OCI-LY1 (cell line): ENCODE results near the gene CTIF.

Experiments
- H2AFZ ChIP-seq: fragments of 200-600 bp; sonication (generic), shearing (Covaris generic); 2 replicates; pipeline ENCODE4 v1.6.0; 2014; ENCODE audit warnings: antibody characterized with exemption, mild to moderate bottlenecking, low read length
- H3F3A ChIP-seq: fragments of 200-600 bp; sonication (generic), shearing (Covaris generic); 2 replicates; pipeline ENCODE4 v1.6.0; 2014; ENCODE audit warnings: mild to moderate bottlenecking, antibody characterized with exemption, low read length, moderate library complexity; ENCODE audit not compliant: insufficient read depth
- H3K27ac ChIP-seq: fragments of 200-600 bp; sonication (generic); 2 replicates; pipeline ENCODE4 v1.5.1; 2014; ENCODE audit warnings: low read length, mixed run types, mild to moderate bottlenecking, low read depth; ENCODE audit not compliant: poor library complexity, severe bottlenecking
- H3K27me3 ChIP-seq: fragments of 200-600 bp; sonication (generic); 2 replicates; pipeline ENCODE4 v1.6.0; 2014; ENCODE audit warnings: antibody characterized with exemption, mild to moderate bottlenecking, low read length, moderate library complexity; ENCODE audit not compliant: insufficient read depth
- H3K36me3 ChIP-seq: fragments of 200-600 bp; sonication (generic); 2 replicates; pipeline ENCODE4 v1.6.1; 2014; ENCODE audit warnings: mild to moderate bottlenecking, antibody characterized with exemption, low read length, moderate library complexity, mixed read lengths; ENCODE audit not compliant: insufficient read depth
- H3K4me1 ChIP-seq: fragments of 200-600 bp; sonication (generic); 2 replicates; pipeline ENCODE4 v1.5.1; 2014; ENCODE audit warnings: mild to moderate bottlenecking, low read length, moderate library complexity; ENCODE audit not compliant: insufficient read depth, severe bottlenecking
- H3K4me2 ChIP-seq: fragments of 200-600 bp; sonication (generic), shearing (Covaris generic); 2 replicates; pipeline ENCODE4 v1.6.1; 2014; ENCODE audit warnings: low read length
- H3K4me3 ChIP-seq: fragments of 200-600 bp; sonication (generic); 2 replicates; pipeline ENCODE4 v1.5.1; 2014; ENCODE audit warnings: low read length, low read depth, mild to moderate bottlenecking, mixed read lengths; ENCODE audit not compliant: poor library complexity, severe bottlenecking
- H3K79me2 ChIP-seq: fragments of 200-600 bp; shearing (Covaris generic); 2 replicates; pipeline ENCODE4 v1.6.1; 2016; ENCODE audit warnings: mixed run types, low read length, mixed read lengths; ENCODE audit not compliant: insufficient read depth
- H3K9ac ChIP-seq: fragments of 200-600 bp; sonication (generic), shearing (Covaris generic); 2 replicates; pipeline ENCODE4 v1.6.1; 2014; ENCODE audit warnings: mild to moderate bottlenecking, low read length, mixed read lengths
- H3K9me2 ChIP-seq: fragments of 200-600 bp; sonication (generic), shearing (Covaris generic); 2 replicates; pipeline ENCODE4 v1.6.1; 2014; ENCODE audit warnings: low read depth, mild to moderate bottlenecking, low read length, mixed read lengths
- H3K9me3 ChIP-seq: fragments of 200-600 bp; shearing (Covaris generic); 2 replicates; pipeline ENCODE4 v1.6.1; 2014; ENCODE audit warnings: low read length, mixed read lengths
- H4K20me1 ChIP-seq: fragments of 200-600 bp; sonication (generic), shearing (Covaris generic); 2 replicates; pipeline ENCODE4 v1.6.0; 2016; ENCODE audit warnings: mild to moderate bottlenecking, low read length; ENCODE audit not compliant: insufficient read depth
- EZH2 ChIP-seq: fragments of 200-600 bp; sonication (generic), shearing (Covaris generic); IDR thresholded peaks from 2 replicates; pipeline ENCODE4 v1.8.0; 2017; ENCODE audit warnings: borderline replicate concordance, mixed run types, mild to moderate bottlenecking, antibody characterized with exemption, low read length, moderate library complexity, mixed read lengths
- TF ChIP-seq, protein P1 (sequence below): fragments of 200-600 bp; sonication (generic), shearing (Covaris generic); IDR thresholded peaks from 2 replicates; pipeline ENCODE4 v1.5.1; 2017; ENCODE audit warnings: mild to moderate bottlenecking, antibody characterized with exemption, low read length, moderate library complexity, mixed read lengths

Gene CTIF

DNA sequence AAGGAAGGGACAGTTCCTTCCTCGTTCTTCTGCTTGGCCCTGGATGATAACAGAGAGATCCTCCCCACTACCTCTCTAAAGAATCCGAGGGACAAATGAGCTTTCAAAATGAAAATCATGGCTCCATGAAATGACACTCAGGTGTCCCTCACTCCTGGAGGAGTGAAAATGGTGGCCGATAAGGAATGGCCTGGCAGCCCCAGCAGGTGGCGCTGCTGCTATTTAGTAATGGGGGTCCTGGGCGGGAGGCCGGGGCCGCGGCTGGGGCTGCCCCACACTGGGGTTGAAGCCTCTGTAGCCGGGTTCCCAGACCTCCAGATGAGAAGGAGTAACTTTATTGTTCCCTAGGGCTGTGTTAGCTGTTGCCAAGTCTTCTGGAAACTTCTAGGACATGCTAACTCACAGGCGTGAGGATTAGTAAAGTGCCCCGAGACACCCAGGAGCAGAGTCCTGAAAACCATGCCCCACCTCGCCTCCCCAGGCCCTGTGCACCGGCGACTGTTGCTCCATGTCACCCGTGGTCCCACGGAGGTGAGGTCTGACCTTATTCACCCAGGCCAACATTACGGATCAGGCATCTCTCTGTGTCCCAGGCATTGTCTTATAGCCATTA is 138.0 kb downstream of the CTIF start:
- Histone ChIP-seq H3K4me3 (no peak overlapping the region), H3K79me2 (no peaks in the 10 kb centered on the region), H3F3A (no peaks in the 10 kb centered on the region), H4K20me1 (no peaks in the 10 kb centered on the region), H3K9me3 (no peaks in the 10 kb centered on the region), H3K4me1 (peaks cover 6% of the 10 kb centered on the region), H3K9me2 (no peaks in the 10 kb centered on the region), H3K36me3 (no peaks in the 10 kb centered on the region), H2AFZ (no peak overlapping the region), H3K9ac (no peak overlapping the region), H3K27me3 (no peaks in the 10 kb centered on the region), H3K27ac (no peak overlapping the region), H3K4me2 (no peak overlapping the region)
- TF ChIP-seq, protein P1, sequence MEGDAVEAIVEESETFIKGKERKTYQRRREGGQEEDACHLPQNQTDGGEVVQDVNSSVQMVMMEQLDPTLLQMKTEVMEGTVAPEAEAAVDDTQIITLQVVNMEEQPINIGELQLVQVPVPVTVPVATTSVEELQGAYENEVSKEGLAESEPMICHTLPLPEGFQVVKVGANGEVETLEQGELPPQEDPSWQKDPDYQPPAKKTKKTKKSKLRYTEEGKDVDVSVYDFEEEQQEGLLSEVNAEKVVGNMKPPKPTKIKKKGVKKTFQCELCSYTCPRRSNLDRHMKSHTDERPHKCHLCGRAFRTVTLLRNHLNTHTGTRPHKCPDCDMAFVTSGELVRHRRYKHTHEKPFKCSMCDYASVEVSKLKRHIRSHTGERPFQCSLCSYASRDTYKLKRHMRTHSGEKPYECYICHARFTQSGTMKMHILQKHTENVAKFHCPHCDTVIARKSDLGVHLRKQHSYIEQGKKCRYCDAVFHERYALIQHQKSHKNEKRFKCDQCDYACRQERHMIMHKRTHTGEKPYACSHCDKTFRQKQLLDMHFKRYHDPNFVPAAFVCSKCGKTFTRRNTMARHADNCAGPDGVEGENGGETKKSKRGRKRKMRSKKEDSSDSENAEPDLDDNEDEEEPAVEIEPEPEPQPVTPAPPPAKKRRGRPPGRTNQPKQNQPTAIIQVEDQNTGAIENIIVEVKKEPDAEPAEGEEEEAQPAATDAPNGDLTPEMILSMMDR: peak; percentile 93
- TF ChIP-seq EZH2: no peak

DNA sequence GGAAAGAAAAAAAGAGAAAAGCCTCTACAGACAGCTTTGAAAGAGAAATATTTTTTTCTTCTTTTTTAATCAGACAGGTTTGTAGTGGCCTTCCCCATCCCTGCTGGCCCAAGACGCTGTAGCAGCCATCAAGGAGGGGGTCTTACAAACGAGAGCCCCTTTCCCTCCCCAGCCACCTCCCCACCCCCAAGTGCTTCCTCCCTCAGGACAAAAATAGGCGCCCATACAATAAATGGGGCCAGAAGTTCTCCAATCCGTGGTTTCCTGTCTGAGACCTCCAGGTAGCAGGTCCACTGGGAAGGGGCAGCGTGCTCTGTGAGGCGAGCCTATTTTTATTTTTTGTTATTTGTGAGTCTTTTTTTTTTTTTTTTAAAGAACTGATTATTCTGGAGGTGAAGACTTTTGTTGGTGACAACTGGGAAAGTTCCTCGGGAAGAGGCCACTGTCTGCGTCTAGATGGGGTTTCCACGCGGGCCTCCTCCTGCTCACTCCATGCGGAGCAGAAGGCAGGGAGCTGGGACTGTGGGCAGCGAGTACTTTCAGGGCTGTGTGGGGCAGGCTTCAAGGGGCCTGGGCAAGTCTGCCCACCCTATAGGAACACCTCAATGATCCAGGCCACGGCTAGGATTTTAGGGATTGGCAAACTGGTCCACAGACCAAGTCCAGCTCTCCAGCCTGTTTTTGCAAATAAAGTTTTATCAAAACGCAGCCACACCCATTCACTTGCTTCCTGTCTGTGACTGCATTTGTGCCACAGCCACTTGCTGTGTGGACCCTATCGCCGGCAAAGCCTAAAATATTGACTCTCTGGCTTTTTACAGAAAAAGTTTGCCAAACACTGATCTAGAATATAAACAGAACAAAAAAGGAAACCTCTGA is 139.6 kb downstream of the CTIF start:
- H3K9me2 ChIP-seq: no peaks in the 10 kb centered on the region
- no peak overlapping the region for H3K27ac ChIP-seq
- no peaks in the 10 kb centered on the region for H3K9me3 ChIP-seq
- H3F3A ChIP-seq: no peaks in the 10 kb centered on the region
- peaks cover 6% of the 10 kb centered on the region for H3K4me1 ChIP-seq
- TF ChIP-seq EZH2: no peak
- TF ChIP-seq, protein P1: no peak
- no peak overlapping the region for H3K4me3 ChIP-seq
- H3K9ac ChIP-seq: no peak overlapping the region
- no peaks in the 10 kb centered on the region for H3K36me3 ChIP-seq
- H3K79me2 ChIP-seq: no peaks in the 10 kb centered on the region
- no peaks in the 10 kb centered on the region for H3K27me3 ChIP-seq
- H2AFZ ChIP-seq: no peak overlapping the region
- H3K4me2 ChIP-seq: no peak overlapping the region
- no peaks in the 10 kb centered on the region for H4K20me1 ChIP-seq

DNA sequence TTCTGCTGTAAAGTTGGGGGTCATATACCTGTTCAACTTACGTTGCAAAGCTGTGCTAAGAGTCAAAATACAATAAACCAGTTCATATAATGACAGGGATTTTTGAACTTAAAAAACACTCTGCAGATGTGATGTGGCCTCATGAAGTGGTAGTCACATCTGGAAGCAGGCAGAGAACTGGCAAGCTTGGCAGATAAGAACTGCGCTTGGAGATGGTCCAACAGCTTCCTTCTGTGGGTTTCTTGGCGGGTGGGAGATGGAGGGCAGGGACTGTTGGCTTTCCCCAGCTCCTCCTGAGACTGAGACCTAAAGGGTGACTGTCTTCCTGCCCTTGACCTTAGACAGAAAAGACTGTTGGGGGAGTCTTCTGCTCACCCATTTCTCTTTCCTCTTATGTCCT is 140.4 kb downstream of the CTIF start:
- H3K9me2 ChIP-seq: no peaks in the 10 kb centered on the region
- no peaks in the 10 kb centered on the region for H4K20me1 ChIP-seq
- no peak overlapping the region for H3K4me3 ChIP-seq
- no peak for TF ChIP-seq EZH2
- TF ChIP-seq, protein P1: no peak
- no peak overlapping the region for H2AFZ ChIP-seq
- no peaks in the 10 kb centered on the region for H3K27me3 ChIP-seq
- no peaks in the 10 kb centered on the region for H3F3A ChIP-seq
- no peaks in the 10 kb centered on the region for H3K36me3 ChIP-seq
- H3K4me2 ChIP-seq: no peak overlapping the region
- peaks cover 6% of the 10 kb centered on the region for H3K4me1 ChIP-seq
- H3K79me2 ChIP-seq: no peaks in the 10 kb centered on the region
- H3K9me3 ChIP-seq: no peaks in the 10 kb centered on the region
- H3K9ac ChIP-seq: no peak overlapping the region
- H3K27ac ChIP-seq: no peak overlapping the region
